NB4 (cell line): ENCODE data around the gene CDK9.

Experiments
- DNase-seq: peaks from one replicate; pipeline ENCODE4 v3.0.0; 2010; ENCODE audit warnings: low read depth
- H3K4me3 ChIP-seq: one replicate; pipeline ENCODE4 v1.5.1; 2011; ENCODE audit warnings: mild to moderate bottlenecking, low read depth, low read length, moderate library complexity
- CTCF ChIP-seq: IDR thresholded peaks from one replicate; pipeline ENCODE4 v1.5.1; 2012; ENCODE audit warnings: low read depth, low read length
- MAX ChIP-seq: IDR thresholded peaks from 2 replicates; pipeline ENCODE4 v1.6.1; 2011; ENCODE audit warnings: low read depth, low read length
- MYC ChIP-seq: IDR thresholded peaks from 2 replicates; pipeline ENCODE4 v1.6.1; 2011; ENCODE audit warnings: low read depth, low read length
- POLR2A ChIP-seq: IDR thresholded peaks from 2 replicates; pipeline ENCODE4 v1.6.1; 2011; ENCODE audit warnings: mild to moderate bottlenecking; ENCODE audit not compliant: insufficient read length; ENCODE audit errors: extremely low read depth

Gene CDK9

DNA sequence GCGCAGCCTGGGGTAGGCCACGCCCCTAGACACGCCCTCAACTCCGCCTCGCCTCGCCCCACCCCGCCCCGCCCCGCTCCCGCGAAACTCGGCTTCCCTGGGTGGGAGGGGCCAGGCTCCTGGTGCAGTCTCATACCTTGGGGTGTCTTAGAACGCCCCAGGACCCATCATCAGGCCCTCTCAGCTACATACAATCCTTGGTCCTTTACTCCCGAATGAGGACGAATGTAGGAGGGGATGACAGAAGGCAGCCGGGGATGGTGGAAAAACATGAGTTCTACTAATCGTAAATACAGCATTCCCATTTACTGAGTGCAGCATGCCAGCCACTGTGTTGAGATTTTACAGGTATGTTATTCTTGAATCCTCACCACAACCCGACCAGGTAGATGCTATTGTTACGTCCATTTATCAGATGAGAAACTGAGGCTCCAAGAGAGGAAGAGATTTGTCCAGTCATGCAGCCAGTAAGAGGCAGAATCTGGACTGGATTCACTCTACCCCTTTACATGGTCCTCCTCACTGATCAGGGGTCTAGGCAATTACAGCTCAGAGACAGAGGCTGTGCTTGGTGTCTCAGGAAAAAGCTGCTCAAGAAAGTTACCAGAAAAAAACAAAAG is 14.2 kb upstream of the CDK9 start:
- H3K4me3 ChIP-seq = no peak overlapping the region
- no peak for DNase-seq
- TF ChIP-seq MAX (no peak), CTCF (no peak), POLR2A (no peak), MYC (no peak)

DNA sequence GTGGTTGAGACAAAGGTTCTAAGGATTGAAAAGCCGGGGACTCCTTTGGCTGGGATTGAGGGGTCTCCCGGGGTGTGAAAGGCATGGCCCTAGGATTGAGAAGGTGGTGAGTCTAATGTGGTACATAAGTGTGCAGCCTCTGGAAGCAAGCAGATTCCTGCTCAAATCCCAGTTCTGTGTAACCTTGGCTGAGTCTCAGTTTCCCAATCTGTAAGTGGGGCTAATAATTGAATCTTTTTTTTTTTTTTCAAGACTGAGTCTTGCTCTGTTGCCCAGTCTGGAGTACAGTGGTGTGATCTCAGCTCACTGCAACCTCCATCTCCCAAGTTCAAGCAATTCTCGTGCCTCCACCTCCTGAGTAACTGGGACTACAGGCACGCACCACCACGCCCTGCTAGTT is 13.2 kb upstream of the CDK9 start:
- DNase-seq = no peak
- no peak overlapping the region for H3K4me3 ChIP-seq
- no peak for TF ChIP-seq POLR2A
- TF ChIP-seq MAX = no peak
- no peak for TF ChIP-seq MYC

GRCh38 chr9:127773272-127773671 is 12.6 kb upstream of the CDK9 start:
- TF ChIP-seq POLR2A (no peak), MAX (no peak), CTCF (no peak), MYC (no peak)
- no peak overlapping the region for H3K4me3 ChIP-seq
- no peak for DNase-seq

DNA sequence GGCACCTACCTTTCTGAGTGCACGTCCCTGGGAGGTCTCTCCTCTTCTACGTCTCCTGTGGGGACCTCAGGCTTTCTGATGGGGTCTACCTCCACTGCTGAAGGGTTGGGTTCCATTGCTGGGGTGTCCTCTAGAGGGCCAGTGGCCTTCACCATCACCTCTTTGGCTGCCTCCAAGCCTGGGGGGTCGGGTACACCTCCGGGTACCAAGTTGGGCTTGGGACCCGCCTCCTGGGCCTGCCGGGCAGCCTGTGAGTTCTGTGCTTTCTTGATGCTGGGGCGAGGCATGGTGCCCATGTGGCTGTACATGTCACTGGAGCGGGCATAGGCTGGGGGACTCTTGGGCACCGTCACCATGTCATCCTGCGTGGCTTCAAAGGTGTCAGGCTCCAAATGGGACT is 11.9 kb upstream of the CDK9 start:
- TF ChIP-seq MYC (no peak), MAX (no peak), CTCF (no peak), POLR2A (no peak)
- no peak for DNase-seq
- H3K4me3 ChIP-seq = no peak overlapping the region

DNA sequence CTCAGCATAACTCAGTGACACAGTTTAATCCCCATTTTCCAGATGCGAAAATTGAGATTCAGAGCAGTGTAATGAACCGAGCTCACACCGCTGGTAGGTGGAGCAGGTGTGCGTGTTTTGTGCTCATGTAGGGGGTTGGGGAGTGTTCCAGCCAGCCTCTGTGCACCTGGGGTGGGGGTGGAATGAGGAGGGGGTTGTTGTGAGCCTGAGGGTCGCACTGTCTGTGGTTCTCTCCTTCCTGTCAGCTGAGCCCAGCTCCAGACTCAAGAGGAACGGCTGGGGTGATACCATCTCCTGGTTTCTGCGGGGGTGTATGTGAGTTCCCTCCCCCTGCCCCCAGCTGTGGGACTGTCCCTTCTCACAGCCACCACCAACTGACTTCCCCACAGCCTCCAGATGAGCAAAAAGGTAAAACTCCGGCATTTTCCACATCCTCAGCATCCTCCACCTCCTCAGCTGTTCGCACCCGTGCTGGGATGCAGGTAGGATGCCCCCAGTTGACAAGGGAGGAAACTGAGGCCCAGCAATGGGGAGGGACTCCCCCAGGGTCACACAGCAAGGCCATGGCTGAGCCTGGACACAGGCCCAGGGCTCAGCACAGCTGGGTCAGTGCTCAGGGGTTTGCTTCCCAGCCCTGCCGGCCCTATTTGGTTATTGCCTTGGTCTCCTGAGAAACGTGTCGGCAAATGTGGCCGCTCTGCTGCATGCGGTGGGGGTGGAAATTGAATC is 9.5 kb upstream of the CDK9 start:
- peak overlapping the region; percentile 65 for H3K4me3 ChIP-seq
- DNase-seq = peak; percentile 92

More for the DNA sequence above, 9.5 kb upstream of the CDK9 start:
- TF ChIP-seq CTCF = no peak
- peak; percentile 27 for TF ChIP-seq POLR2A
- TF ChIP-seq MAX = peak; percentile 48; the same call in 1 of the 2 replicates
